H9 (cell line): ENCODE data around the gene FCRL2. TPM values are rescaled to one million over a fixed set of nuclear protein-coding genes. Genes with fewer than 3 reads are reported as not detected.
A peak's percentile ranks its signal among the peaks of the same experiment; 100 is the strongest.

Source experiments
- DNase-seq: peaks from one replicate; pipeline ENCODE4 v3.0.0-alpha.2; 2017
- H2AFZ ChIP-seq: one replicate; pipeline ENCODE4 v1.6.1; 2013; ENCODE audit warnings: mild to moderate bottlenecking, low read length, control low read depth, moderate library complexity
- H2AK5ac ChIP-seq: 2 replicates; pipeline ENCODE4 v1.6.1; 2013; ENCODE audit warnings: low read length, control low read depth, mixed read lengths; ENCODE audit not compliant: insufficient read length
- H2BK120ac ChIP-seq: one replicate; pipeline ENCODE4 v1.6.1; 2013; ENCODE audit warnings: low read depth, mild to moderate bottlenecking, low read length, control low read depth, inconsistent platforms; ENCODE audit not compliant: poor library complexity, severe bottlenecking
- H2BK12ac ChIP-seq: 2 replicates; pipeline ENCODE4 v1.6.1; 2013; ENCODE audit warnings: low read length, control low read depth, mixed read lengths, low read depth; ENCODE audit not compliant: insufficient read length
- H2BK15ac ChIP-seq: 2 replicates; pipeline ENCODE4 v1.6.1; 2013; ENCODE audit warnings: low read depth, low read length, control low read depth
- H2BK20ac ChIP-seq: one replicate; pipeline ENCODE4 v1.6.1; 2013; ENCODE audit warnings: low read depth, mild to moderate bottlenecking, low read length, control low read depth, inconsistent platforms; ENCODE audit not compliant: poor library complexity, severe bottlenecking
- H2BK5ac ChIP-seq: 2 replicates; pipeline ENCODE4 v1.6.1; 2013; ENCODE audit warnings: low read length, control low read depth, mixed read lengths; ENCODE audit not compliant: insufficient read length
- H3K14ac ChIP-seq: 2 replicates; pipeline ENCODE4 v1.6.1; 2013; ENCODE audit warnings: low read length, control low read depth; ENCODE audit not compliant: insufficient read depth
- H3K18ac ChIP-seq: 2 replicates; pipeline ENCODE4 v1.6.1; 2013; ENCODE audit warnings: low read depth, mild to moderate bottlenecking, mixed read lengths, low read length, control low read depth; ENCODE audit not compliant: insufficient read length
- H3K23ac ChIP-seq: 2 replicates; pipeline ENCODE4 v1.6.1; 2013; ENCODE audit warnings: low read length, control low read depth, mixed read lengths, low read depth; ENCODE audit not compliant: insufficient read length
- H3K23me2 ChIP-seq: 2 replicates; pipeline ENCODE4 v1.6.1; 2013; ENCODE audit warnings: low read depth, mild to moderate bottlenecking, mixed read lengths, low read length, control low read depth; ENCODE audit not compliant: insufficient read length, poor library complexity, severe bottlenecking
- H3K27ac ChIP-seq: 2 replicates; pipeline ENCODE4 v1.5.1; 2013; ENCODE audit warnings: low read length, control low read depth, mixed read lengths, low read depth; ENCODE audit not compliant: insufficient read length
- H3K27me3 ChIP-seq: 2 replicates; pipeline ENCODE4 v1.6.1; 2013; ENCODE audit warnings: low read length, control low read depth, inconsistent platforms; ENCODE audit not compliant: insufficient read depth
- H3K4ac ChIP-seq: 2 replicates; pipeline ENCODE4 v1.6.1; 2013; ENCODE audit warnings: low read depth, mild to moderate bottlenecking, control low read depth, inconsistent platforms, low read length, moderate library complexity
- H3K4me1 ChIP-seq: 2 replicates; pipeline ENCODE4 v1.6.1; 2013; ENCODE audit warnings: low read length, control low read depth, inconsistent platforms; ENCODE audit not compliant: insufficient read depth
- H3K4me2 ChIP-seq: 2 replicates; pipeline ENCODE4 v1.6.1; 2013; ENCODE audit warnings: low read length, control low read depth, mixed read lengths; ENCODE audit not compliant: insufficient read length, insufficient read depth
- H3K56ac ChIP-seq: 2 replicates; pipeline ENCODE4 v1.6.1; 2013; ENCODE audit warnings: low read depth, mild to moderate bottlenecking, mixed read lengths, low read length, control low read depth; ENCODE audit not compliant: insufficient read length
- H3K79me1 ChIP-seq: 2 replicates; pipeline ENCODE4 v1.6.1; 2013; ENCODE audit warnings: low read depth, mild to moderate bottlenecking, moderate library complexity, low read length, control low read depth, inconsistent platforms; ENCODE audit not compliant: insufficient read depth, poor library complexity, severe bottlenecking
- H3K79me2 ChIP-seq: 2 replicates; pipeline ENCODE4 v1.6.1; 2013; ENCODE audit warnings: low read length, control low read depth, inconsistent platforms; ENCODE audit not compliant: insufficient read depth
- H3K9ac ChIP-seq: 2 replicates; pipeline ENCODE4 v1.6.1; 2013; ENCODE audit warnings: low read length, control low read depth, mixed read lengths; ENCODE audit not compliant: insufficient read length; ENCODE audit errors: extremely low read depth
- H3K9me3 ChIP-seq: one replicate; pipeline ENCODE4 v1.6.1; 2013; ENCODE audit warnings: low read depth, low read length, inconsistent platforms; ENCODE audit not compliant: control insufficient read depth
- H3T11ph ChIP-seq: one replicate; pipeline ENCODE4 v1.6.1; 2013; ENCODE audit warnings: mild to moderate bottlenecking, low read length, control low read depth, inconsistent platforms
- H4K20me1 ChIP-seq: one replicate; pipeline ENCODE4 v1.6.1; 2013; ENCODE audit not compliant: control insufficient read depth, insufficient read length, insufficient read depth
- H4K5ac ChIP-seq: 2 replicates; pipeline ENCODE4 v1.6.1; 2013; ENCODE audit warnings: low read depth, mild to moderate bottlenecking, mixed read lengths, low read length, control low read depth; ENCODE audit not compliant: insufficient read length
- H4K8ac ChIP-seq: replicated peaks from 2 replicates; pipeline ENCODE4 v1.6.1; 2013; ENCODE audit warnings: low read length, control low read depth, mixed read lengths, low read depth; ENCODE audit not compliant: insufficient read length
- H4K91ac ChIP-seq: 2 replicates; pipeline ENCODE4 v1.6.1; 2013; ENCODE audit warnings: low read depth, mild to moderate bottlenecking, moderate library complexity, mixed read lengths, low read length, control low read depth; ENCODE audit not compliant: insufficient read length
- H3K27ac Mint-ChIP-seq, 3 experiments: 2 replicates in 2 of 3; 3 replicates in 1 of 3; pipeline ENCODE4 v1.8.0; 2020 to 2021; ENCODE audit warnings: mixed read lengths in 3 of 3, mild to moderate bottlenecking in 1 of 3, moderate library complexity in 1 of 3
- H3K27me3 Mint-ChIP-seq: 2 replicates; pipeline ENCODE4 v1.8.0; 2021; ENCODE audit warnings: low read depth, mild to moderate bottlenecking, moderate library complexity, mixed read lengths
- H3K36me3 Mint-ChIP-seq, 3 experiments: 2 replicates in 2 of 3; 3 replicates in 1 of 3; pipeline ENCODE4 v1.8.0; 2020 to 2021; ENCODE audit warnings: low read depth in 3 of 3, mixed read lengths in 3 of 3; ENCODE audit not compliant: insufficient read depth in 1 of 3
- H3K4me1 Mint-ChIP-seq, 2 experiments: 2 replicates each; pipeline ENCODE4 v1.8.0; 2020; ENCODE audit warnings: mixed read lengths in 2 of 2
- H3K4me3 Mint-ChIP-seq, 2 experiments: 2 replicates in 1 of 2; 3 replicates in 1 of 2; pipeline ENCODE4 v1.8.0; 2020 to 2021; ENCODE audit warnings: mild to moderate bottlenecking in 2 of 2, mixed read lengths in 2 of 2, moderate library complexity in 1 of 2
- H3K9me3 Mint-ChIP-seq, 2 experiments: 2 replicates in 1 of 2; 3 replicates in 1 of 2; pipeline ENCODE4 v1.8.0; 2020; ENCODE audit warnings: mild to moderate bottlenecking in 2 of 2, mixed read lengths in 2 of 2, moderate library complexity in 1 of 2
- CTCF ChIP-seq: fragments of 200-600 bp; sonication (generic); conservative IDR thresholded peaks from 3 replicates; pipeline ENCODE4 v1.8.0; 2021; ENCODE audit warnings: antibody characterized with exemption, mild to moderate bottlenecking
- WGBS: extraction: QIAGEN DNeasy Blood & Tissue Kit; methylation state at CpG from one replicate; pipeline ENCODE4 v1.1.7; 2013; ENCODE audit warnings: missing lambda C conversion rate, low lambda C conversion rate, mixed read lengths; ENCODE audit not compliant: insufficient read length; ENCODE audit errors: extremely low coverage; 5-methylcytosine and 5-hydroxymethylcytosine counted together
- total RNA-seq: library from RNA; stranded (reverse); gene quantifications from 2 replicates; pipeline ENCODE4 v1.2.1, GENCODE V29; 2021

Gene FCRL2
- total RNA-seq, 1 experiment from 2014 or later, result not detected

GRCh38 chr1:157806431-157807149 is 29.7 kb upstream of the FCRL2 start:
- no peak for DNase-seq
- TF ChIP-seq CTCF, result no peak
- Histone ChIP-seq H2AK5ac (no peak overlapping the region), H4K20me1 (no peaks in the 10 kb centered on the region), H2AFZ (no peak overlapping the region), H3K23me2 (no peaks in the 10 kb centered on the region), H3K18ac (no peak overlapping the region), H3K9ac (no peak overlapping the region), H3T11ph (no peak overlapping the region), H3K23ac (no peak overlapping the region), H2BK20ac (no peak overlapping the region), H4K91ac (no peak overlapping the region), H3K4me2 (no peak overlapping the region), H3K9me3 (no peaks in the 10 kb centered on the region), H2BK12ac (no peak overlapping the region), H3K79me2 (no peaks in the 10 kb centered on the region), H3K27ac (no peak overlapping the region), H3K4ac (no peak overlapping the region), H3K79me1 (no peaks in the 10 kb centered on the region), H3K27me3 (no peaks in the 10 kb centered on the region), H2BK5ac (no peak overlapping the region), H2BK120ac (no peak overlapping the region), H4K5ac (no peak overlapping the region), H3K4me1 (no peaks in the 10 kb centered on the region), H4K8ac (no peak overlapping the region), H3K56ac (no peak overlapping the region), H3K14ac (no peak overlapping the region), H2BK15ac (no peak overlapping the region)
- Mint-ChIP-seq H3K36me3 (no peaks in the 10 kb centered on the region), H3K4me1 (no peaks in the 10 kb centered on the region), H3K4me3 (no peak overlapping the region), H3K27me3 (peaks cover 10% of the 10 kb centered on the region), H3K27ac (peak overlapping the region in 1 of 3 experiments; percentile 16; a peak in 1 of 7 replicates), H3K9me3 (no peaks in the 10 kb centered on the region; a peak in 1 of 5 replicates)
- WGBS, result no CpG with 5 or more reads among the region's 6 CpGs
